ENCODE data around the gene ERC2.

Gene ERC2

DNA sequence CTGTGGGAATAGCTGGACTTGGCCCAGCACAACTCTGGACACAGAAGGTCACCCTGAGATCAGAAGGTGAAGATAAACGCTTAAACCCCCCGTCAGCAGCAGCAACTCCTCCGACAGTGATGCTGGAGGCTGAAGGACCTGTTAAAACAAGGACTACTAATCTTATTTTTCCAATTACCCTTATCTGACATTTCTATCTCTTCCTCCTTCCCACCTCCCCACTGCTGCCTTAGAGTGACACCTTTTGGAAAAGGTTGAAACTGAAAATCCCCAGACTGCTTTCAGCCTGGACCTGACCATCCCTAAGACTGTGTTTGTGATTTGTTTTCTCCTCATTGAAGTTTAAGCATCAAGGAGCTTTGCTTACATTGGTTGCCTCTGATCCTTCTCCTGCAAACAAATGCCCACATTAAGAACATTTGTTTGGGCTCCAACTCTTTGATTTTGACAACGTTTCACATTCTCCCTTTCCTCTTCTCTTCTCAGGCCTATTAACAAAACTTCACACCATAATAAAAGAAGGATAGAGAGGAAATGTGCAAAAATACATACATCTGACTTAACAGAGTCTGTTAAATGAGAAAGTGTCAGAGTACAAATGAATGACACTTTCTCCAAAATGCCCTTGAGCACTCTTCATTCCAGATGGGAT lies 570.6 kb downstream of the ERC2 start:
- no peaks in the 10 kb centered on the region for H3K9me2 ChIP-seq (replicated peaks; ENCODE audit: insufficient read depth, low read length)
- no peak overlapping the region for H3K4me2 ChIP-seq (ENCODE audit: low read depth, low read length, poor library complexity, severe bottlenecking)
- no peak overlapping the region for H3K9ac ChIP-seq (ENCODE audit: low read length)
- H2AFZ ChIP-seq (ENCODE audit: low read depth, low read length, severe bottlenecking) = no peak overlapping the region
- H3K79me2 ChIP-seq (ENCODE audit: insufficient read depth, low read length) = no peaks in the 10 kb centered on the region
- no peaks in the 10 kb centered on the region for H4K20me1 ChIP-seq (ENCODE audit: low read depth, low read length)
- no peaks in the 10 kb centered on the region for H3K9me3 ChIP-seq (ENCODE audit: insufficient read depth, low read length)
- no peak for TF ChIP-seq EZH2phosphoT487 (conservative IDR thresholded peaks at IDR 0.05; ENCODE audit: low read length)
- TF ChIP-seq, protein P1, sequence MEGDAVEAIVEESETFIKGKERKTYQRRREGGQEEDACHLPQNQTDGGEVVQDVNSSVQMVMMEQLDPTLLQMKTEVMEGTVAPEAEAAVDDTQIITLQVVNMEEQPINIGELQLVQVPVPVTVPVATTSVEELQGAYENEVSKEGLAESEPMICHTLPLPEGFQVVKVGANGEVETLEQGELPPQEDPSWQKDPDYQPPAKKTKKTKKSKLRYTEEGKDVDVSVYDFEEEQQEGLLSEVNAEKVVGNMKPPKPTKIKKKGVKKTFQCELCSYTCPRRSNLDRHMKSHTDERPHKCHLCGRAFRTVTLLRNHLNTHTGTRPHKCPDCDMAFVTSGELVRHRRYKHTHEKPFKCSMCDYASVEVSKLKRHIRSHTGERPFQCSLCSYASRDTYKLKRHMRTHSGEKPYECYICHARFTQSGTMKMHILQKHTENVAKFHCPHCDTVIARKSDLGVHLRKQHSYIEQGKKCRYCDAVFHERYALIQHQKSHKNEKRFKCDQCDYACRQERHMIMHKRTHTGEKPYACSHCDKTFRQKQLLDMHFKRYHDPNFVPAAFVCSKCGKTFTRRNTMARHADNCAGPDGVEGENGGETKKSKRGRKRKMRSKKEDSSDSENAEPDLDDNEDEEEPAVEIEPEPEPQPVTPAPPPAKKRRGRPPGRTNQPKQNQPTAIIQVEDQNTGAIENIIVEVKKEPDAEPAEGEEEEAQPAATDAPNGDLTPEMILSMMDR (IDR thresholded peaks at IDR 0.05; ENCODE audit: insufficient read depth, low read length, poor library complexity, severe bottlenecking) = no peak
- no peak overlapping the region for H3K27ac ChIP-seq (ENCODE audit: low read depth, low read length)
- H3K4me3 ChIP-seq (ENCODE audit: insufficient read depth, low read length, poor library complexity, severe bottlenecking) = no peak overlapping the region
- H3K27me3 ChIP-seq (ENCODE audit: low read length) = no peaks in the 10 kb centered on the region
- H3K36me3 ChIP-seq (ENCODE audit: low read length) = no peaks in the 10 kb centered on the region
- no peaks in the 10 kb centered on the region for H3F3A ChIP-seq (ENCODE audit: insufficient read depth)

DNA sequence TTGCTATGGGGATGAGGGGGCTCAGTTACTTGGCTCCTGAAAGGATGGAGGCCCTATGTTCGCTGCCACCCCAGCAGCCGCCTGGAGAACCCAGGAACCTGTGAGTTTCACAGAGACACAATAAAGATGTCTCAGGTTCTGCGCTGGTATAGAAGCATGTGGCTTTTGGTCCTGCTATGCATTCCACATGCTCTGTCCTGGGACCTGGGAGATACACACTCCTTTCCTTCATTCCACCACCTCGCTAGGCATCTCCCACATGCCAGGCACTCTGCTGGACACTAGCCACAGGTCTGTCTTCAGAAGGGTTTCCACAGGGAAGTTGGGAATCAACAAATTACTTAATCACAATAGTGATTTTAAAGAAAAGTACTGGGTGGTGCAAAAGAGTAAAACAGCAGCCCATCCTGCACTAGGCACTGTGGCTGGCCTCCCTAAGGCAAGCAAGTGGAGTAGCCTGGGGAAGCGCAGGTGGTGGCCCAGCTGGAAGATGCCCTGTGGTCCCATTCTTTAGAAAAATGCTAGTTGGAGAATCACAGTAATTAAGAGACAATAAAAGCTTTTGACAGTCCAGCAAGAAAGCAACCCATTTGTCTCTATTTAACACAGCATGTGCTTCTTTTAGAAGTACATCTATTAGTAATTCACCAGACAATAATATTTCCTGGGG lies 572.2 kb downstream of the ERC2 start:
- H3K27me3 ChIP-seq (ENCODE audit: low read length) = no peaks in the 10 kb centered on the region
- H2AFZ ChIP-seq (ENCODE audit: low read depth, low read length, severe bottlenecking) = no peak overlapping the region
- H3K9me3 ChIP-seq (ENCODE audit: insufficient read depth, low read length) = no peaks in the 10 kb centered on the region
- no peaks in the 10 kb centered on the region for H3F3A ChIP-seq (ENCODE audit: insufficient read depth)
- no peaks in the 10 kb centered on the region for H4K20me1 ChIP-seq (ENCODE audit: low read depth, low read length)
- TF ChIP-seq EZH2phosphoT487 (conservative IDR thresholded peaks at IDR 0.05; ENCODE audit: low read length) = no peak
- TF ChIP-seq, protein P1 (IDR thresholded peaks at IDR 0.05; ENCODE audit: insufficient read depth, low read length, poor library complexity, severe bottlenecking) = no peak
- H3K9ac ChIP-seq (ENCODE audit: low read length) = no peak overlapping the region
- H3K4me3 ChIP-seq (ENCODE audit: insufficient read depth, low read length, poor library complexity, severe bottlenecking) = no peak overlapping the region
- no peaks in the 10 kb centered on the region for H3K9me2 ChIP-seq (replicated peaks; ENCODE audit: insufficient read depth, low read length)
- H3K36me3 ChIP-seq (ENCODE audit: low read length) = no peaks in the 10 kb centered on the region
- no peaks in the 10 kb centered on the region for H3K79me2 ChIP-seq (ENCODE audit: insufficient read depth, low read length)
- no peak overlapping the region for H3K4me2 ChIP-seq (ENCODE audit: low read depth, low read length, poor library complexity, severe bottlenecking)
- no peak overlapping the region for H3K27ac ChIP-seq (ENCODE audit: low read depth, low read length)

DNA sequence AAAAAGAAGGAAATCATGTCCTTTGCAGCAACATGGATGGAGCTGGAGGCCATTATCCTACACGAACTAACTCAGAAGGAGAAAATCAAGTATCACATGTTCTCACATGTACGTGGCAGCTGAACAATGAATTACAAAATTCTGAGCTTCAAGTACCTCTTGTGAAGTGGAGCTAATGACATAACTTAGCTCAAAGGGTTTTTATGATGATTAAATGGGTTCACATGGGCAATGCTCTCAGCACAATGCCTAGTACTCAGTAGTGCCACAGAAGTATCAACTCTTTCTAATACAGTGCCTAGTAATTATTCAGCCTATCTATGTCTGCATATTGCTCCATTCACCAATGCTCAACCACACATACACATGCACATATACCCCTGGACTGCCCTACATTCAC lies 573.7 kb downstream of the ERC2 start:
- Histone ChIP-seq H3K9me3 (ENCODE audit: insufficient read depth, low read length) (no peaks in the 10 kb centered on the region), H4K20me1 (ENCODE audit: low read depth, low read length) (no peaks in the 10 kb centered on the region), H3K79me2 (ENCODE audit: insufficient read depth, low read length) (no peaks in the 10 kb centered on the region), H3K27me3 (ENCODE audit: low read length) (no peaks in the 10 kb centered on the region), H2AFZ (ENCODE audit: low read depth, low read length, severe bottlenecking) (no peak overlapping the region), H3F3A (ENCODE audit: insufficient read depth) (no peaks in the 10 kb centered on the region), H3K27ac (ENCODE audit: low read depth, low read length) (no peak overlapping the region), H3K36me3 (ENCODE audit: low read length) (no peaks in the 10 kb centered on the region), H3K4me2 (ENCODE audit: low read depth, low read length, poor library complexity, severe bottlenecking) (no peak overlapping the region), H3K9me2 (replicated peaks; ENCODE audit: insufficient read depth, low read length) (no peaks in the 10 kb centered on the region), H3K4me3 (ENCODE audit: insufficient read depth, low read length, poor library complexity, severe bottlenecking) (no peak overlapping the region), H3K9ac (ENCODE audit: low read length) (no peak overlapping the region)
- no peak for TF ChIP-seq EZH2phosphoT487 (conservative IDR thresholded peaks at IDR 0.05; ENCODE audit: low read length)
- TF ChIP-seq, protein P1 (IDR thresholded peaks at IDR 0.05; ENCODE audit: insufficient read depth, low read length, poor library complexity, severe bottlenecking) = no peak

All from SU-DHL-6 (cell line).